ENCODE data around the gene MYMX.
A peak's percentile ranks its signal among the peaks of the same experiment; 100 is the strongest.
"Not testable (repeated sequence)": the region's sequence is repeated elsewhere in the genome, so short reads cannot be mapped to it uniquely, and the experiment has no call there.

Gene MYMX

GRCh38 chr6:44229376-44230033 lies 12.8 kb downstream of the MYMX start:
- DNase-seq (ENCODE audit: insufficient read length, low spot score) (no peak), FAIRE-seq (no peak)

- DNase-seq (ENCODE audit: insufficient read length, low spot score), result no peak
- no peak for FAIRE-seq
These were observed 13.4 kb downstream of the MYMX start for GRCh38 chr6:44230034-44230675.

DNA sequence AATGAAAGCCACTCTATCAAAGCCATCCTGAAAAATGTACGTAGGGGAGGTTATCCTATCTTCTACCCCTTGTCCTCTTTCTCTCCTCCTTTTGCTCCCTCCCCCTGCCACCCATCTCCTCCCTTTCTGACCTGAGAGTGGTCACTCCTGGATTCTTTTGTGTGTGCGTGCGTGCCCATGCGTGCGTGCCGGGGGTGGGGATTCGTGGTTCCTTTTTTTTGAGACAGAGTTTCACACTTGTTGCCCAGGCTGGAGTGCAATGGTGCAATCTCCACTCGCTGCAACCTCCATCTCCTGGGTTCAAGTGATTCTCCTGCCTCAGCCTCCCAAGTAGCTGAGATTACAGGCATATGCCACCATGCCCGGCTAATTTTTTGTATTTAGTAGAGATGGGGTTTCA lies 14.7 kb downstream of the MYMX start:
- DNase-seq (ENCODE audit: insufficient read length, low spot score); FAIRE-seq: not testable (repeated sequence)

DNA sequence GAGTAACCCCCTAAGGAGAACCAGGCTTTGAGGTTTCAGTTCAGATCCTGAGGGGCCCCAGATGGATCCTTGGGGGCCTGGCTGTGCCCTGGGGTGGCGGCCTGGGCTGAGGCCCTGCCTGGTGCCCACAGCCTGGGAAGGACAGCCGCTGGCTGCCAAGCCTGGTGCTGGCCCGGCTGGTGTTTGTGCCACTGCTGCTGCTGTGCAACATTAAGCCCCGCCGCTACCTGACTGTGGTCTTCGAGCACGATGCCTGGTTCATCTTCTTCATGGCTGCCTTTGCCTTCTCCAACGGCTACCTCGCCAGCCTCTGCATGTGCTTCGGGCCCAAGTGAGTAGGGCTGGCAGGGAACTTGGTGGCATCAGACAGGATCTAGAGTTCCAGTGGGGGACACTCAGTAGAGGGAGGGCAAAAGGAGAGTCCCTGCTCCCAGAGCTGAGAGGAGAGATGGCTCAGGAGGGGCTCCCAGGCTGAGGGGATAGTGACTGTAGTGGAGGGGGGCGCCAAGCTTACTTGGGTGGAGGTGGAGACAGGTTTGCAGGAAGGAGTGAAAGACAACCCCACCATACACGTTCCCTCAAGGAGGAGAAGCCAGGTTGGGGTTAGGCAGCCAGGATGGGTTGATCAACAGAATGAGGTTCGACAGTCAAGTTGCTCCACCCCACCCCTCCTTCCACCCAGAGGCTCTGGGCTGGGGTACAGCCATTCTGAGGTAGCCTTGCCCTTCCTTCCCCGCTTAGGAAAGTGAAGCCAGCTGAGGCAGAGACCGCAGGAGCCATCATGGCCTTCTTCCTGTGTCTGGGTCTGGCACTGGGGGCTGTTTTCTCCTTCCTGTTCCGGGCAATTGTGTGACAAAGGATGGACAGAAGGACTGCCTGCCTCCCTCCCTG lies 16.2 kb downstream of the MYMX start:
- FAIRE-seq, result no peak

GRCh38 chr6:44233567-44234100 lies 16.9 kb downstream of the MYMX start:
- FAIRE-seq (no peak), DNase-seq (ENCODE audit: insufficient read length, low spot score) (no peak)

More for the DNA sequence above, 16.2 kb downstream of the MYMX start:
- no peak for DNase-seq (ENCODE audit: insufficient read length, low spot score)

DNA sequence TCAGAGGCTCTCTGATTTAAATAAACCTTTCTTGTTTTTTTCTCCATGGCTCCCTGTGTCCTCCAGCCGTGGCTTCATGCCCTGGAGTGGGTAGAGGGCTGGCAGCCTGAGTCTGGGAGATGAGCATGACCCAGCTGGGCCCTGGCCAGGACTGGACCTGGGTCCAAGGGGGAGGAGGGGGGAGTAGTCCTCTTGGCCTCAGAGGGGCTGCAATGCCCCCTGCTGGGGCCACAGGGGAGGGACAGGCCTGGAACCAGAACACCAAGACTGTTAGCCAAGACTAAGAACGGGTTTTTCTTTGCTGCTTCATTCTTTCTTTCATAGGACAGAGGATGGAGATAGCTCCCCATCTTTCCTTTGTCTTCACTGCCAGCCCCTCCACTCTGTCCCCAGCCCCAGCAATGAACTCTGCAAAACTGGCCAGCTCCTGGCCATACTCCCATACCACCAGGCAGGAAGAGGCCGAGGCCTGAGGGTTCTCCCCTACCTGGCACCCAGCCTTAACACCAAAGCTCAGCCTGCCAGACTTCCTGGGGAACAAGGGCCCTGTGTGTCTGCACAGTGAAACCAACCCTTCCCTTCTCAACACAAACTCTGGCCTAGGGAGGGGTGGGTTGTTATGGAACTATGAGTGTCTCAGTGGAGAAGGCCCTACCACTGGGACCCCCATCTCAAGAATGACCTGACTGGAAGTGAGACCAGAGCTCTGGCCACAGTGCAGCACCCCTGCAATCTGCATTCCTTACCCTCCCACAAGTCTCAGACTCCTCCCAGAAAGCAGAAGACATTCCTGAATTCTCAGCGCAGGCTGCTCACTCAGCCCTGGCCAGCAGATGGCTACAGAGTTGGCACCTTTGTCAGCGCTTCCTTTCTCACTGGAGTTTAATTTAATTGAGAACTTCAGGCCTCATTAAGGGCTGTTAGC lies 17.6 kb downstream of the MYMX start:
- DNase-seq (ENCODE audit: insufficient read length, low spot score), result no peak

GRCh38 chr6:44235269-44235668 lies 18.5 kb downstream of the MYMX start:
- no peak for FAIRE-seq

More for the DNA sequence above, 17.6 kb downstream of the MYMX start:
- no peak for FAIRE-seq

DNA sequence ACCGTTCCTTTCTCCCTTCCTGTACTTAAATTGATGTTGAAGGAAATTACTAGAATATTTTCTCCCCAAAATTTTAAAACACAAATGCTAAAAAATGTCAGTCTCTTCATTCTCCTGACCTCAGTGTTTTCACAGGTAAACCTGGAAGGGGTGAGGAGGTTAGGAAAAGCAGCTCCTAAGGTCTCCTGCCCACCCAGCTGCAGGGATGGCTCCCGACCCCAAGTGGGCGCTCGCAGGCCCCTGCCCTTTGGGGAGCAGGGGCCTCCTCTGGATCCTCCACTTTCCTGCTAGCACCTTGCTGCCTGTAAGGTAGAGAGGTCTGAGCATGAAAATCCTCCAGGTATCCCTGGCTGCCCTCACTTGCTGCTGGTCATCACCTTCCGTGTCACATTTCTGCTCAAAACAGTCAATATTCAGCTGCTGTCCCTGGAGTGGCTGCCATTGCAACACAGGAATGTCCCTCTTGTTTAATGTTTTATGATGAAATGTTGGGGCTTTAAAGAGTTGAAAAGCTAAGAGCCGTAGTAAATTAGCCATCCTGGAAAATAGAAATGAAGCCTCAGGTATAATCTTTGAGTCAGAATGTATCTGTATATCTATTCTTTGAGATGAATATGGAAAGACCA lies 19.3 kb downstream of the MYMX start:
- FAIRE-seq, result no peak
- no peak for DNase-seq (ENCODE audit: insufficient read length, low spot score)

More at GRCh38 chr6:44235269-44235668, 18.5 kb downstream of the MYMX start:
- DNase-seq (ENCODE audit: insufficient read length, low spot score), result no peak

GRCh38 chr6:44237021-44237812 lies 20.5 kb downstream of the MYMX start:
- DNase-seq (ENCODE audit: insufficient read length, low spot score), result no peak
- FAIRE-seq, result peak; percentile 72

DNA sequence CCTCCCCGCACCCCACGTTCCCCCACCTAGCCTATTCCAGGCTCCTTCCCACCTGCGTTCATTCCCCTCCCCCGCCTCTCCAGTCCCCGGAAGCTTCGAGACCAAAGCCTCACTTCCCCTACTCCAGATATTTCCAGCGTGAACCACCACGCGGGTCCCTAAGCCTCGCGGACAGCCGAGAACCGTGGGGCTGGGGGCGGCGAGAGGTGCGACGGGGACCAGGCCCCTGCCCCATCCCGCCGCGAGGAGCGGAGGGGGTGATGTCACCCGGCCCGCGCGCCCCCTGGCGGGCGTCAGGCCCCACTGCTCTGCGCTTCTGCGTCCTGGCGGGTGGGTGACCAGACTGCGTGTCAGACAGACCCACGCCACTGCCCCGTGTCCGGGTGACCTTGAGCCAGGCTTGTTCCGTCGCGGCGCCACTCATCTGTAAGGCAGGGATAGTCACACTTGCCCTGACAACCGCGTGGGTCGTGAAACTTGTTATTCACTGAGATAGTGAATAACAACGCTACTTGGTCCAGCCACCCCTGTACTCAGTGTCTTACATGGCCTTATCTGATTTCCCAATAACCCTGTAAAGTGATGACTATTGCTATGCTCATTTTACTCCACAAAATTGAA lies 21.2 kb downstream of the MYMX start:
- peak; percentile 76 for DNase-seq (ENCODE audit: insufficient read length, low spot score)
- FAIRE-seq, result peak; percentile 64

DNA sequence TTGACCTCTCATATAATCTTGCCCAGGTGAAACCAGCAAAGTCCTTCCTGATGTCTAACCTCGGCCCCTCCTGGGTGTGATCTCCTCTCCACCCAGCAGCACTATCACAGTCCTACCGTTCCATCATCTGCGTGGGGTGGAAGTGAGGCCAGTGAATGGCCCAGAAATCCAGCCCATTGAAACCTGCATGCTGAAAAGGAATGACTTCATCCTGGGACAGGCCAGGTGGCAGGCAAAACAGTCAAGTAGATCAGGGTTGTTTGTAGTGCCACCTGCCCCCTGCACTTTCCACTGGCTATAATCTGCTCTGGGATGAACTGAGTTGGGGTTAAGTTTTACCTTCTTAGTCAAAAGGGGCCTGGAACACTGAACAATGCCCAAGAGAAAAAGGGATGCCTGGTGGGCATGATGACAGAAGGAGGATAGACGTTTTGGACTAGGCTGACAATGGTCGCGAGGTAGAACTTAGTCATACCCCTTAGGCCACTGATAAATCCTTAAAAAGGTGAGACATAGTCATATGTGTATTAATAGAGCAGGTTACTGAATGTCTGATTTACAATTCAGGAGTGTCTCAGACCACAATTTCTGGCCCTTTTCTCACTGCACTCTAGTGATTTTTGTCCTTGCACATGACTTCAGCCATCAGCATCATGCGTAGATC lies 22.1 kb downstream of the MYMX start:
- DNase-seq (ENCODE audit: insufficient read length, low spot score) (no peak), FAIRE-seq (no peak)

DNA sequence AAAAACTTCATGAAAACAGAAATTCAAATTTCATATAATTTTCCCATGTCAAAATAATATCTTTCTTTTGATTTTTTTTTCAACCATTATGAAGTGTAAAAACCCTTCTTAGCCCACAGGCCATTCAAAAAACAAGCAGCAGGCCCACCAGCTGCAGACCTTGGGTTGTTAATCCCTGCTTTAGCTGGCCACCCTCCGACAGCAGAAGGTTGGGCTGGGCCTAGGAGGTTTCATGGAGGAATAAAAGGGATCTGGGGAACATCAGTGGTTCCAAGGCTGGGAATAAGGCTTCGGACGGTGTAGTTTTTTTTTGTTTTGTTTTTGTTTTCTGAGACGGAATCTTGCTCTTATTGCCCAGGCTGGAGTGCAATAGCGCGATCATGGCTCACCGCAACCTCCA lies 26.6 kb downstream of the MYMX start:
- no peak for DNase-seq (ENCODE audit: insufficient read length, low spot score)
- no peak for FAIRE-seq

DNA sequence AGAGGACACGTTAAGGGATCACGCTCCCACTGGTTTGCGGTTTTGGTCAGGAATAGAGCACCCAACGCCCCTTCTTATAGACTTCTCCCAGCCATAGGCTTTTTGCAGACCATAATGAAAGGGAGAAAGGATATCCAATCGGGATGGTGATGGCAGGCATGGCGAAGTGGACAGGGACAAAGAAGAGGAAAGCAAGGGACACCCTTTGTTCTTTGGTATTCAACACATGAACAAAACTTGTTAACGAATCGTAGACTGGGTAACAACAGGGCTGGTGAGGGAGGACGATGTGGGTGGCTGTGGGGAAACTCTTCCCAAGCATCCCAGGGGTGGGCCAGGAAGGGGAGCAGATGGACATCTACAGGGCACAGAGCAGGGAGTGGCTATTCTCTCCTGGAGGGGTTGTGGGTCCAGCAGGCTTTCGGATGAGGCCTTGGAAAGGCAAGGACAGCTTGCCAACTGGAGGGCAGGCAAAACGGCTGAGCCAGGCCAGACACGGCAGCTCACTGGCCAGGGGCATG lies 28.7 kb downstream of the MYMX start:
- FAIRE-seq (peak; percentile 18), DNase-seq (ENCODE audit: insufficient read length, low spot score) (no peak)

- DNase-seq (ENCODE audit: insufficient read length, low spot score) (no peak), FAIRE-seq (no peak)
These were observed 29.4 kb downstream of the MYMX start for GRCh38 chr6:44245912-44246662.

GRCh38 chr6:44246663-44247337 lies 30.1 kb downstream of the MYMX start, which contains the start of gene HSP90AB1:
Gene HSP90AB1 (plus strand): TSS chr6:44247101. CDS start chr6:44248630, 1,529 bp downstream.
- FAIRE-seq, result peak; percentile 93

More at GRCh38 chr6:44246663-44247337, 30.1 kb downstream of the MYMX start, which contains the start of gene HSP90AB1:
- DNase-seq (ENCODE audit: insufficient read length, low spot score), result peak; percentile 80
